NCI-H2107 treated with DMSO at 0.1 percent for 48 hours (cell line): Measurements from ENCODE around the gene TRIM41.
"Not testable (repeated sequence)": the region's sequence is repeated elsewhere in the genome, so short reads cannot be mapped to it uniquely, and the experiment has no call there.

Experiments used
- DNase-seq: peaks from one replicate; lab custom pipeline; 2025; ENCODE audit not compliant: unreplicated experiment; lab: John Stamatoyannopoulos, UW

The TRIM41 gene

GRCh38 chr5:181248277-181248676 is 25.2 kb downstream of the TRIM41 start:
- no peak for DNase-seq

GRCh38 chr5:181255276-181255675 is 32.2 kb downstream of the TRIM41 start:
- DNase-seq = no peak

- DNase-seq = no peak
Measured at GRCh38 chr5:181255836-181256578, 32.9 kb downstream of the TRIM41 start.

GRCh38 chr5:181258576-181258975 is 35.5 kb downstream of the TRIM41 start:
- no peak for DNase-seq

GRCh38 chr5:181259283-181259682 is 36.2 kb downstream of the TRIM41 start:
- DNase-seq = no peak

GRCh38 chr5:181259974-181260719 is 37.1 kb downstream of the TRIM41 start:
- DNase-seq = no peak

GRCh38 chr5:181260720-181261319 is 37.7 kb downstream of the TRIM41 start, which contains the start of gene TRIM52:
TRIM52 (minus strand) TSS chr5:181261143; CDS start chr5:181260813, 330 bp downstream.
- DNase-seq = no peak

- no peak for DNase-seq
Measured at GRCh38 chr5:181261320-181262049, 38.4 kb downstream of the TRIM41 start.

- DNase-seq = no peak
Measured at GRCh38 chr5:181263633-181264032, 40.6 kb downstream of the TRIM41 start.

GRCh38 chr5:181265092-181265671 is 42.1 kb downstream of the TRIM41 start:
- DNase-seq = no peak

GRCh38 chr5:181267291-181267904 is 44.3 kb downstream of the TRIM41 start:
- not testable (repeated sequence) for DNase-seq

GRCh38 chr5:181267907-181268306 is 44.8 kb downstream of the TRIM41 start:
- DNase-seq = not testable (repeated sequence)

- DNase-seq = no peak
Measured at GRCh38 chr5:181271081-181271480, 48.0 kb downstream of the TRIM41 start.

- DNase-seq = not testable (repeated sequence)
Measured at GRCh38 chr5:181273433-181273744, 50.3 kb downstream of the TRIM41 start.

- DNase-seq = no peak
Measured at GRCh38 chr5:181280251-181280762, 57.2 kb downstream of the TRIM41 start.

- DNase-seq = no peak
Measured at GRCh38 chr5:181281077-181281983, 58.2 kb downstream of the TRIM41 start.

GRCh38 chr5:181281984-181282316 is 58.9 kb downstream of the TRIM41 start:
- DNase-seq = no peak

- DNase-seq = not testable (repeated sequence)
Measured at GRCh38 chr5:181282415-181282814, 59.3 kb downstream of the TRIM41 start.

- no peak for DNase-seq
Measured at GRCh38 chr5:181282874-181283273, 59.8 kb downstream of the TRIM41 start.
